ENCODE measurements around the gene RAX2.

DNA sequence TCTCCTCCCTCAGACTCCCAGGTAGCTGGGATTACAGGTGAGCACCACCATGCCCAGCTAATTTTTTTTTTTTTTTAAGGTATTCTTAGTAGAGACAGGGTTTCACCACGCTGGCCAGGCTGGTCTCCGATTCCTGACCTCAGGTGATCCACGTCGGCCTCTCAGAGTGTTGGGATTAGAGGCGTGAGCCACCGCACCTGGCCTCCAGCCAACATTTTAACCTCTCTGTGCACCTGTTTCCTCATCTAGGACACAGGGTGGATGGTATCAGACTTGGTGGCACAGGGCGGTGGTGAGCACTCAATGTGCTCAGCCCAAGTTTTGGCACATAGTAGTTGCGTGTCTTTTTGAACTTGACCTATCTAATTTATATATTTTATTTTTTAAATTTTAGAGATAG lies 23.1 kb downstream of the RAX2 start:
- TF ChIP-seq EP300 (IDR thresholded peaks at IDR 0.05; ENCODE audit: borderline replicate concordance in 1 of 2, low read depth in 1 of 2, low read length in 1 of 2), result no peak
- TF ChIP-seq CHD2 (IDR thresholded peaks at IDR 0.05; ENCODE audit: low read length, partially characterized antibody), result no peak
- no peak for TF ChIP-seq GABPA (IDR thresholded peaks at IDR 0.05; ENCODE audit: low read depth)
- TF ChIP-seq RCOR1 (IDR thresholded peaks at IDR 0.05; ENCODE audit: low read length), result no peak
- no peak for TF ChIP-seq YY1 (IDR thresholded peaks at IDR 0.05; ENCODE audit: low read depth)
- TF ChIP-seq, protein P1, sequence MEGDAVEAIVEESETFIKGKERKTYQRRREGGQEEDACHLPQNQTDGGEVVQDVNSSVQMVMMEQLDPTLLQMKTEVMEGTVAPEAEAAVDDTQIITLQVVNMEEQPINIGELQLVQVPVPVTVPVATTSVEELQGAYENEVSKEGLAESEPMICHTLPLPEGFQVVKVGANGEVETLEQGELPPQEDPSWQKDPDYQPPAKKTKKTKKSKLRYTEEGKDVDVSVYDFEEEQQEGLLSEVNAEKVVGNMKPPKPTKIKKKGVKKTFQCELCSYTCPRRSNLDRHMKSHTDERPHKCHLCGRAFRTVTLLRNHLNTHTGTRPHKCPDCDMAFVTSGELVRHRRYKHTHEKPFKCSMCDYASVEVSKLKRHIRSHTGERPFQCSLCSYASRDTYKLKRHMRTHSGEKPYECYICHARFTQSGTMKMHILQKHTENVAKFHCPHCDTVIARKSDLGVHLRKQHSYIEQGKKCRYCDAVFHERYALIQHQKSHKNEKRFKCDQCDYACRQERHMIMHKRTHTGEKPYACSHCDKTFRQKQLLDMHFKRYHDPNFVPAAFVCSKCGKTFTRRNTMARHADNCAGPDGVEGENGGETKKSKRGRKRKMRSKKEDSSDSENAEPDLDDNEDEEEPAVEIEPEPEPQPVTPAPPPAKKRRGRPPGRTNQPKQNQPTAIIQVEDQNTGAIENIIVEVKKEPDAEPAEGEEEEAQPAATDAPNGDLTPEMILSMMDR (IDR thresholded peaks at IDR 0.05), result no peak
- TF ChIP-seq, protein P2, sequence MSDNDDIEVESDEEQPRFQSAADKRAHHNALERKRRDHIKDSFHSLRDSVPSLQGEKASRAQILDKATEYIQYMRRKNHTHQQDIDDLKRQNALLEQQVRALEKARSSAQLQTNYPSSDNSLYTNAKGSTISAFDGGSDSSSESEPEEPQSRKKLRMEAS (IDR thresholded peaks at IDR 0.05; ENCODE audit: low read depth), result no peak
- TF ChIP-seq, protein P3, sequence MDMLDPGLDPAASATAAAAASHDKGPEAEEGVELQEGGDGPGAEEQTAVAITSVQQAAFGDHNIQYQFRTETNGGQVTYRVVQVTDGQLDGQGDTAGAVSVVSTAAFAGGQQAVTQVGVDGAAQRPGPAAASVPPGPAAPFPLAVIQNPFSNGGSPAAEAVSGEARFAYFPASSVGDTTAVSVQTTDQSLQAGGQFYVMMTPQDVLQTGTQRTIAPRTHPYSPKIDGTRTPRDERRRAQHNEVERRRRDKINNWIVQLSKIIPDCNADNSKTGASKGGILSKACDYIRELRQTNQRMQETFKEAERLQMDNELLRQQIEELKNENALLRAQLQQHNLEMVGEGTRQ (IDR thresholded peaks at IDR 0.05; ENCODE audit: borderline replicate concordance, low read depth, low read length), result no peak
- TF ChIP-seq, protein P4, sequence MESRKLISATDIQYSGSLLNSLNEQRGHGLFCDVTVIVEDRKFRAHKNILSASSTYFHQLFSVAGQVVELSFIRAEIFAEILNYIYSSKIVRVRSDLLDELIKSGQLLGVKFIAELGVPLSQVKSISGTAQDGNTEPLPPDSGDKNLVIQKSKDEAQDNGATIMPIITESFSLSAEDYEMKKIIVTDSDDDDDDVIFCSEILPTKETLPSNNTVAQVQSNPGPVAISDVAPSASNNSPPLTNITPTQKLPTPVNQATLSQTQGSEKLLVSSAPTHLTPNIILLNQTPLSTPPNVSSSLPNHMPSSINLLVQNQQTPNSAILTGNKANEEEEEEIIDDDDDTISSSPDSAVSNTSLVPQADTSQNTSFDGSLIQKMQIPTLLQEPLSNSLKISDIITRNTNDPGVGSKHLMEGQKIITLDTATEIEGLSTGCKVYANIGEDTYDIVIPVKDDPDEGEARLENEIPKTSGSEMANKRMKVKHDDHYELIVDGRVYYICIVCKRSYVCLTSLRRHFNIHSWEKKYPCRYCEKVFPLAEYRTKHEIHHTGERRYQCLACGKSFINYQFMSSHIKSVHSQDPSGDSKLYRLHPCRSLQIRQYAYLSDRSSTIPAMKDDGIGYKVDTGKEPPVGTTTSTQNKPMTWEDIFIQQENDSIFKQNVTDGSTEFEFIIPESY (IDR thresholded peaks at IDR 0.05; ENCODE audit: borderline replicate concordance, low read depth), result no peak
